ENCODE measurements around the gene MUC5AC.
"Not testable (repeated sequence)": the region's sequence is repeated elsewhere in the genome, so short reads cannot be mapped to it uniquely, and the experiment has no call there.

The MUC5AC gene

GRCh38 chr11:1208394-1209261 is 50.9 kb downstream of the MUC5AC start:
- no peak for DNase-seq

GRCh38 chr11:1209371-1210057 is 51.8 kb downstream of the MUC5AC start:
- DNase-seq: no peak

- no peak for DNase-seq
Measured at GRCh38 chr11:1211838-1212237, 54.1 kb downstream of the MUC5AC start.

GRCh38 chr11:1215826-1216225 is 58.1 kb downstream of the MUC5AC start:
- DNase-seq: not testable (repeated sequence)

- no peak for DNase-seq
Measured at GRCh38 chr11:1217151-1217550, 59.4 kb downstream of the MUC5AC start.

GRCh38 chr11:1218256-1218787 is 60.6 kb downstream of the MUC5AC start:
- no peak for DNase-seq

- no peak for DNase-seq
Measured at GRCh38 chr11:1218788-1219445, 61.2 kb downstream of the MUC5AC start.

GRCh38 chr11:1219446-1219833 is 61.7 kb downstream of the MUC5AC start:
- no peak for DNase-seq

GRCh38 chr11:1219834-1220815 is 62.4 kb downstream of the MUC5AC start:
- DNase-seq: no peak

- no peak for DNase-seq
Measured at GRCh38 chr11:1220941-1221721, 63.4 kb downstream of the MUC5AC start.

GRCh38 chr11:1221848-1222311 is 64.1 kb downstream of the MUC5AC start:
- no peak for DNase-seq

GRCh38 chr11:1222491-1223345 is 65.0 kb downstream of the MUC5AC start, which contains the start of gene MUC5B:
Gene MUC5B (plus strand): TSS chr11:1223066. CDS start chr11:1223124, 58 bp downstream.
- no peak for DNase-seq

GRCh38 chr11:1223346-1224110 is 65.8 kb downstream of the MUC5AC start:
- DNase-seq: no peak

- no peak for DNase-seq
Measured at GRCh38 chr11:1224111-1224490, 66.3 kb downstream of the MUC5AC start.

- no peak for DNase-seq
Measured at GRCh38 chr11:1224491-1225385, 67.0 kb downstream of the MUC5AC start.

- no peak for DNase-seq
Measured at GRCh38 chr11:1225386-1226225, 67.9 kb downstream of the MUC5AC start.
